Epithelial cell of proximal tubule (primary cell): ENCODE data around the gene AUH. TPM values are rescaled to one million over a fixed set of nuclear protein-coding genes. Genes with fewer than 3 reads are reported as not detected.
A peak's percentile ranks its signal among the peaks of the same experiment; 100 is the strongest.
"Not testable (repeated sequence)": the region's sequence is repeated elsewhere in the genome, so short reads cannot be mapped to it uniquely, and the experiment has no call there.

Experiments used
- DNase-seq: peaks from one replicate; pipeline ENCODE4 v3.0.0-alpha.2; 2011; ENCODE audit warnings: low read depth
- H3K4me3 ChIP-seq: 2 replicates; pipeline ENCODE4 v1.5.1; 2011; ENCODE audit warnings: low read depth, mild to moderate bottlenecking, low read length
- CTCF ChIP-seq: conservative IDR thresholded peaks from 2 replicates; pipeline ENCODE4 v1.5.1; 2012; ENCODE audit warnings: low read depth, mild to moderate bottlenecking, low read length
- total RNA-seq: library from RNA; depleted of rRNA; stranded (reverse); fragments of >200 nt; gene quantifications from 2 replicates; pipeline ENCODE4 v1.2.3, GENCODE V29; 2015

The AUH gene
- total RNA-seq, 1 donor from 2014 or later = 16.8 TPM

- DNase-seq = no peak
- no peak for TF ChIP-seq CTCF
- no peak overlapping the region for H3K4me3 ChIP-seq
These were observed 161.8 kb downstream of the AUH start for GRCh38 chr9:91199739-91200497.

GRCh38 chr9:91198881-91199280 is 162.8 kb downstream of the AUH start:
- DNase-seq, H3K4me3 ChIP-seq: not testable (repeated sequence)

GRCh38 chr9:91198405-91198804 is 163.3 kb downstream of the AUH start:
- DNase-seq = no peak
- no peak for TF ChIP-seq CTCF
- no peak overlapping the region for H3K4me3 ChIP-seq

- H3K4me3 ChIP-seq = no peak overlapping the region
- no peak for TF ChIP-seq CTCF
- DNase-seq = peak; percentile 97
These were observed 164.2 kb downstream of the AUH start for GRCh38 chr9:91197232-91198181.

GRCh38 chr9:91196103-91196950 is 165.4 kb downstream of the AUH start:
- no peak for DNase-seq
- no peak for TF ChIP-seq CTCF
- H3K4me3 ChIP-seq = no peak overlapping the region

- H3K4me3 ChIP-seq = no peak overlapping the region
- no peak for TF ChIP-seq CTCF
These were observed 166.2 kb downstream of the AUH start for GRCh38 chr9:91195372-91196012.

More at GRCh38 chr9:91195372-91196012, 166.2 kb downstream of the AUH start:
- no peak for DNase-seq
